ENCODE results near the gene GNG3. TPM values are rescaled to one million over a fixed set of nuclear protein-coding genes. Genes with fewer than 3 reads are reported as not detected.

GNG3 gene
- total RNA-seq = not detected in 2 replicates

GRCh38 chr11:62707277-62707861 lies at the start of gene GNG3, which contains the start of gene BSCL2:
Gene GNG3 (plus strand): TSS chr11:62707676. CDS start chr11:62708296, 620 bp downstream.
Gene BSCL2 (minus strand): TSS chr11:62707424. CDS start chr11:62707195, 229 bp downstream.
- intact Hi-C loops (cut with micrococcal nuclease) = loop anchor here (5.0 kb wide), 1 partner anchor 1480 kb away; the partner anchor contains the start of gene STIP1

DNA sequence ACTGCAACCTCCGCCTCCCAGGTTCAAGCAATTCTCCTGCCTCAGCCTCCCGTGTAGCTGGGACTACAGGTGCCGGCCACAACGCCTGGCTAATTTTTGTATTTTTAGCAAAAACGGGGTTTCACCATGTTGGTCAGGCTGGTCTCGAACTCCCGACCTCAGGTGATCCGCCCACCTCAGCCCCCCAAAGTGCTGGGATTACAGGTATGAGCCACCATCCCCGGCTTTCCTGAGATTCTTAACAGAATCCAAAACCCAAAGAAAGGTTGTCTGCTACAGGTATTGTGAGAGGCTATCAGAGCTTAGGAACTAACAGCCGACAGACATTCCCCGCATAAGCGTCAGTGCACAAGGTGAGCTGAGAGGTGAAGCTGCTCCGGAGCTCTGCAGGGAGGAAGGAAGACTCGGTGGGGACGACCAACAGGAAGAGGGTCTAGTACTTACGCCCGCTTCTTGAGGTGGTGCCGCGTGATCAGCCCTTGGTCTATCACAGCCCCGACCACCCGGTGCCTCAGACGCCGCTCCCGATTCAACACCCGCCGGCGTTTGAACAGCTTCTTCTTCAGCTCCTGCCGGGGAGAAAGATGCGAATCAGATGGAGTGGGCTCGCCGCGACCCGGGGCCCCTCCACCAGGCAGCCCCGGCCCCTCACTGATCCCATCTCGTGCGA lies 42.9 kb upstream of the GNG3 start:
- intact Hi-C loops (cut with micrococcal nuclease) = loop anchor here (1.0 to 10.0 kb wide), 14 partner anchors 8 to 540 kb away; partner anchors contain the start of genes EML3, GANAB, HNRNPUL2 and INCENP

DNA sequence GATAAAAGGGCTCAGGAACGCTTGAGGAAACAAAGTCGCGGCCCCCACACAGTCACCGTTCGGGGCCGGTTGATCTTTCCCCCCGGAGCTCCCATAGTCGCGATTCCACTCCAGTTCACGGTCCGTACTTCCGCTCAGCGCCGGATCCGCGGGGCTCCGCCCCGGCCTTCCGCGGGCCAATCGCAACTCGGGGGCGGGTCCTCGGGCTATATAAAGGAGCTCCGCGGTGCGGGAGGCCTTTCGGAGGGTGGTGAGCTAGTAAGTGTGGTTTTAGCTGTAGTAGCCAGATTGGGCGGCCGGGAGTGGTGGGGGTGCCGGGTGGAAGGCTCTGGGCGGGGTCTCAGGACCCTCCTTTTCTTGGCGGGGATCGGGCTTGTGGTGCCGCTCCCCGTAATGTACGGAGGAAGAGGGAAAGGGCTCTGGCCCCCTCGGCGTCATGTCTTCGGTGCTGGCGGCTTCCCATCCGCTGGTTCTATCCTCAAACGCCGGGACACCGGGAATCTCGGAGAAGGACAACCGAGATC lies 42.3 kb upstream of the GNG3 start, which contains the start of the genes C11orf98 and CSKMT:
Gene C11orf98, minus strand, starts transcription at position 136 of the 524 bp plus-strand sequence. Its CDS starts 41 bp downstream, at position 95.
Gene CSKMT, plus strand, starts transcription at position 238 of the 524 bp plus-strand sequence. CDS start 568 bp downstream, outside the sequence.
- intact Hi-C loops (cut with micrococcal nuclease) = loop anchor here (1.0 to 10.0 kb wide), 13 partner anchors 12 to 540 kb away; partner anchors contain the start of genes EML3, GANAB, HNRNPUL2 and INCENP

- intact Hi-C loops (cut with micrococcal nuclease) = loop anchor here (1.0 to 10.0 kb wide), 13 partner anchors 12 to 541 kb away; partner anchors contain the start of genes EML3, GANAB, HNRNPUL2 and INCENP
These were observed 41.7 kb upstream of the GNG3 start for GRCh38 chr11:62665599-62666258.

DNA sequence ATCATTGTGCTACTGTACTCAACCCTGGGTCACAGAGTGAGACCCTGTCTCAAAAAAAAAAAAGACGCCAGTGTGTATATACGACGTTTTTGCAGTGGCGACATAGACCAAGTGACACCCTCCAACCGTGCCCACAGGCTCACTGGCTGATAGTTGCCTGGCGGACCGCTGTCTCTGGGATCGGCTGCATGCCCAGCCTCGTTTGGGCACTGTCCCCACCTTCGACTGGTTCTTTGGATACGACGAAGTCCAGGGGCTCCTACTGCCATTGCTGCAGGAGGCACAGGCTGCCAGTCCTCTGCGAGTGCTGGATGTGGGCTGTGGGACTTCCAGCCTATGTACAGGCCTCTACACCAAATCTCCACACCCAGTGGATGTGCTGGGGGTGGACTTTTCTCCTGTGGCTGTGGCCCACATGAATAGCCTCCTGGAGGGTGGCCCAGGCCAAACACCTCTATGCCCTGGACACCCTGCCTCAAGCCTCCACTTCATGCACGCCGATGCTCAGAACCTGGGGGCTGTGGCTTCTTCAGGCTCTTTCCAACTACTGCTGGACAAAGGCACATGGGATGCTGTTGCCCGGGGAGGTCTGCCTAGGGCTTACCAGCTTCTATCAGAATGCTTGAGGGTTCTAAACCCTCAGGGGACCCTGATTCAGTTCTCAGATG lies 41.1 kb upstream of the GNG3 start:
- intact Hi-C loops (cut with micrococcal nuclease) = loop anchor here (10.0 kb wide), 1 partner anchor 542 kb away; the partner anchor contains the start of gene INCENP

DNA sequence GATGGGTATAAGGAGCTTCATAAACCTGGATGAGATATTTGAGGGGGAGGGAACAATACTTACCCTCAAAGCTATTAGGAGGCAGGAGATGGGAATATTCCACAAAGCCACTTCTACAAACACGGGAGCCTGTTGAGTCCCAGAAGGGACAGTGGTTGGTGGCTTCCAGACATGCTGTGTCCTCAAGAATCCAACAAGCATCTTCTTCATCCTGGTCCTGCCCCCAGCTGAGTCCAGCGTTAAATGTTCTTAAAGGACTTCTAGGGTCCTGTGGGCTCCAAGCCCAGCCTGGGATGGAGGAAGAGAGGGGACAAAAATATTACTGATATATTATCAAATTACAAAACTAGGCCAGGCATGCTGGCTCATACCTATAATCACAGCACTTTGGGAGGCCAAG lies 40.0 kb upstream of the GNG3 start:
- intact Hi-C loops (cut with micrococcal nuclease) = loop anchor here (10.0 kb wide), 1 partner anchor 543 kb away; the partner anchor contains the start of gene INCENP

- intact Hi-C loops (cut with micrococcal nuclease) = loop anchor here (2.0 to 10.0 kb wide), 3 partner anchors 193 to 545 kb away; partner anchors contain the start of gene INCENP
These were observed 37.9 kb upstream of the GNG3 start for GRCh38 chr11:62669420-62670161.

- intact Hi-C loops (cut with micrococcal nuclease) = loop anchor here (1.0 to 10.0 kb wide), 7 partner anchors 8 to 246 kb away; partner anchors contain the start of genes INTS5, TAF6L, TUT1 and UBXN1
These were observed 36.3 kb upstream of the GNG3 start for GRCh38 chr11:62671236-62671607.

DNA sequence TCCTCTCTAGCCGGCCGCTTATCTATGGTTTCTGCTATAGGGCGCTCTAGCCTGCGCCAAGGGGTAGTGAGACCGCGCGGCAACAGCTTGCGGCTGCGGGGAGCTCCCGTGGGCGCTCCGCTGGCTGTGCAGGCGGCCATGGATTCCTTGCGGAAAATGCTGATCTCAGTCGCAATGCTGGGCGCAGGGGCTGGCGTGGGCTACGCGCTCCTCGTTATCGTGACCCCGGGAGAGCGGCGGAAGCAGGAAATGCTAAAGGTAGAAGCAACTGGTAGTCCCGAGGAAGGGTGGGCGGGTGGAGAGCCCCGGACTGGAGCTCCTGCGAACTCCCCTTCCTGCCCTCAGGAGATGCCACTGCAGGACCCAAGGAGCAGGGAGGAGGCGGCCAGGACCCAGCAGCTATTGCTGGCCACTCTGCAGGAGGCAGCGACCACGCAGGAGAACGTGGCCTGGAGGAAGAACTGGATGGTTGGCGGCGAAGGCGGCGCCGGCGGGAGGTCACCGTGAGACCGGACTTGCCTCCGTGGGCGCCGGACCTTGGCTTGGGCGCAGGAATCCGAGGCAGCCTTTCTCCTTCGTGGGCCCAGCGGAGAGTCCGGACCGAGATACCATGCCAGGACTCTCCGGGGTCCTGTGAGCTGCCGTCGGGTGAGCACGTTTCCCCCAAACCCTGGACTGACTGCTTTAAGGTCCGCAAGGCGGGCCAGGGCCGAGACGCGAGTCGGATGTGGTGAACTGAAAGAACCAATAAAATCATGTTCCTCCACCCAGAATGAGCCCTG lies 35.7 kb upstream of the GNG3 start, which contains the start of the genes LBHD1 and UQCC3:
Gene LBHD1, minus strand, starts transcription at position 660 of the 782 bp plus-strand sequence. CDS start 2,236 bp downstream, outside the sequence.
Gene UQCC3, plus strand, starts transcription at position 66 of the 782 bp plus-strand sequence. Its CDS starts 73 bp downstream, at position 139.
- intact Hi-C loops (cut with micrococcal nuclease) = loop anchor here (1.0 to 10.0 kb wide), 9 partner anchors 7 to 247 kb away; partner anchors contain the start of genes INTS5, TAF6L, TTC9C and TUT1

DNA sequence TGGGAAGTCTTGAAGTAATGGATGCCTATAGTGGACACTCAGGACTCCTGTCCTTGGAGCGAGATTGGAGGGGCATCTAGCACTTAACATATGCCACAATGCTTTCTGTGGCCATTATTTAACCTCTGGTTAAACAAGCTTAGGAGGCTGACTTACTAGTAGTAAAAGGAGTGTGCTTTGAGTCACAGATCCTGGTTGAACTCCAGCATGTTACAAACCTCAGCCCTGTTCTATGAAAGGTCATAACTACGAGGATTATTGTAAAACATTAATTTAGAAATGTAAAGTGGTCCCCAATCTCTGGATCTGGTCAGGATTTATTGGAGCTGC lies 34.3 kb upstream of the GNG3 start:
- intact Hi-C loops (cut with micrococcal nuclease) = loop anchor here (10.0 kb wide), 1 partner anchor 248 kb away; no protein-coding TSS in a partner anchor

- intact Hi-C loops (cut with micrococcal nuclease) = loop anchor here (10.0 kb wide), 1 partner anchor 251 kb away; no protein-coding TSS in a partner anchor
These were observed 32.1 kb upstream of the GNG3 start for GRCh38 chr11:62675415-62675814.

GRCh38 chr11:62676698-62677097 lies 30.8 kb upstream of the GNG3 start:
- intact Hi-C loops (cut with micrococcal nuclease) = loop anchor here (10.0 kb wide), 1 partner anchor 252 kb away; no protein-coding TSS in a partner anchor

DNA sequence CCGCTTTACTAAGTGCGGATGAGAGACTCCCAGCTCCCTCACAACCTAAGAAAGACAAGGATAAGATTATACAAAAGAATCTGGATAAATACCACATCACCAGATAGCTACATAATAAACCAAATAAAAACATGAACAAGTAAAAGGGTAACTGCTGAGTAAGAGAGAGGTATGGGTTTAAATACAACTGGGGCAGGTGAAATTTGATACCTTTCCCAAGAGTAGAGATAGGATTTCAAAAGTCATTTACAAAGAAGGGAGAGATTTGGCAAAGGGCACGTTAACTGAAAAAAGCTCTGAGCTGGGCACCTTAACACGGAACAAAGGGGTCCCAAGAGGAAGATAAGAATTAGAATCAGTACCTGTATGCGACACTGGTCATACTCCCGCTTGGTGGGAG lies 30.3 kb upstream of the GNG3 start:
- intact Hi-C loops (cut with micrococcal nuclease) = loop anchor here (10.0 kb wide), 1 partner anchor 252 kb away; no protein-coding TSS in a partner anchor

- intact Hi-C loops (cut with micrococcal nuclease) = loop anchor here (2.0 to 10.0 kb wide), 3 partner anchors 13 to 253 kb away; partner anchors contain the start of genes C11orf98, CSKMT and ZBTB3
These were observed 29.8 kb upstream of the GNG3 start for GRCh38 chr11:62677714-62678113.

- intact Hi-C loops (cut with micrococcal nuclease) = loop anchor here (2.0 to 10.0 kb wide), 3 partner anchors 14 to 254 kb away; partner anchors contain the start of genes C11orf98, CSKMT and ZBTB3
These were observed 29.1 kb upstream of the GNG3 start for GRCh38 chr11:62678433-62678769.

DNA sequence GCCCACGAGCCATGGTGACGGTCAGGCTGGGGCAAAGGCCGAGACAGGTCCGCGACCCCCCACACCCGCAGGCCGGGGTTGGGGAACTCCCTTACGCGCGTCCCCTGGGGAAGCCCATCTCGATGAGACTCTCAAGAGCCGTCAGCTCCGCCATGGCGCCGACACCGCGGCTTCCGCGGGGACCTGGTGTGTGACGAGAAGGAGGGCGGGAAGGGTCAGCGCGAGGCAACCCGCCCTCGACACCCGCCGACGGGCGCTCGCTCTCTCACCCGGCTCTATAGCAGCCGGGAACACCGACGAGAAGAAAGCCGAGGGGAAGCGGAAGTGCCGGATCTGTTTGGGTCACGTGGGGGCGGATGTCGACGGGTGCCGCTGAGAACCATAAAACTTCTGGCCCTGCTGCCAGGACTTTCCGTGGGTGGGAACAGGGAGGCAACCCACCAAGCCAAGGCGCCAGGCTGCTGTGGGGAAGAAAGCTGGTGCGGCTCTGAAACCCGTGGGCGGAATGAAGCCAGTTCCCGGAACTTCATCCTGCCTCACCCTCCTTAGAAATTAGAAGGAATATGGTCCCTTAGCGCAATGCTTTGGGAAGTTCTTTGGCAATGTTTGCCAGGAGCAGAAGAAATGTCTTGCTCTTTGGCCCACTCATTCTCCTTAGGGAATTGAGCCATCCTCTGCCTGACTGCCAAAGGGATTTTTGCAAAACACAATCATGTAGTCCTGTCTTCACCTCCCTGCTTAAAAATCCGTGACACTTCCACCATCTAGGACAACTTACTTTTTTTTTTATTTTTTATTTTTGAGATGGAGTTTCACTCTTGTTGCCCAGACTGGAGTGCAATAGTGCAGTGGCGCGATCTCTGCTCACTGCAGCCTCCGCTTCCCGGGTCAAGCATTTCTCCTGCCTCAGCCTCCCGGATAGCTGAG lies 28.4 kb upstream of the GNG3 start, which contains the start of gene UBXN1:
Gene UBXN1, minus strand, starts transcription at position 304 of the 927 bp plus-strand sequence. Its CDS starts 150 bp downstream, at position 154.
- intact Hi-C loops (cut with micrococcal nuclease) = loop anchor here (1.0 to 10.0 kb wide), 10 partner anchors 8 to 254 kb away; partner anchors contain the start of genes C11orf98, CSKMT, GANAB and HNRNPUL2

DNA sequence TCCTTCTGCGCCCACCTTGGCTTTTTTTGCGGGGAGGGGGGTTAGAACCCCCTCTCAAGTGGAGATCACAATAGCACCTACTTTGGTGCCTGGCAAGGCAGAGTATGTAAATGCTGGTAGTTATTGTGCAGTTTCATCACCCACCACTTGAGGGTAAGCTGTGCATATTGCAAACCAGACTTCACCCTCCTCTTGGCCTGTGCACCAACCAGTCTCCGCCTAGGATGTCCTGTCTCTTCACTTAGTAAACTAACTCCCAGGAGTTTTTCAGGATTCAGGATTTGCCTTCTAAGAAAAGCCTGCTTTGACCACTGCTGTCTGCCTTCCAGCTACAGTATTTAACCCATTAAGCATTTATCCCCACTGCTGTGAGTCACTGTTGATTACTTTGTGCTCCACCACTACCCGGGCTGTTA lies 26.6 kb upstream of the GNG3 start:
- intact Hi-C loops (cut with micrococcal nuclease) = loop anchor here (1.0 kb wide), 2 partner anchors 13 to 181 kb away; no protein-coding TSS in a partner anchor
